Mucosa of stomach (tissue), 1 donor: Measurements from ENCODE around the gene RSL24D1.

Source experiments
- H3K27me3 ChIP-seq: one replicate; pipeline ENCODE4 v1.7.0; 2013; ENCODE audit warnings: mild to moderate bottlenecking, low read length; ENCODE audit not compliant: control insufficient read depth, insufficient read depth
- H3K36me3 ChIP-seq: one replicate; pipeline ENCODE4 v1.7.0; 2013; ENCODE audit warnings: low read length; ENCODE audit not compliant: control insufficient read depth, insufficient read depth
- H3K4me1 ChIP-seq: one replicate; pipeline ENCODE4 v1.7.0; 2013; ENCODE audit warnings: mild to moderate bottlenecking, low read length; ENCODE audit not compliant: control insufficient read depth, insufficient read depth
- H3K4me3 ChIP-seq: one replicate; pipeline ENCODE4 v1.7.0; 2013; ENCODE audit warnings: low read length
- H3K9ac ChIP-seq: one replicate; pipeline ENCODE4 v1.7.0; 2013; ENCODE audit warnings: mild to moderate bottlenecking, low read length, moderate library complexity
- H3K9me3 ChIP-seq: one replicate; pipeline ENCODE4 v1.7.0; 2013; ENCODE audit warnings: mild to moderate bottlenecking, low read length, moderate library complexity; ENCODE audit not compliant: control insufficient read depth
- donor health status: Pancreatic carcinoma.

The RSL24D1 gene

GRCh38 chr15:55132672-55133071 lies 64.1 kb downstream of the RSL24D1 start:
- H3K9me3 ChIP-seq, result no peaks in the 10 kb centered on the region
- no peaks in the 10 kb centered on the region for H3K36me3 ChIP-seq
- H3K4me3 ChIP-seq, result no peak overlapping the region
- no peaks in the 10 kb centered on the region for H3K4me1 ChIP-seq
- H3K27me3 ChIP-seq, result no peaks in the 10 kb centered on the region
- no peak overlapping the region for H3K9ac ChIP-seq
